ENCODE measurements around the gene SIPA1L3.

SIPA1L3 gene

DNA sequence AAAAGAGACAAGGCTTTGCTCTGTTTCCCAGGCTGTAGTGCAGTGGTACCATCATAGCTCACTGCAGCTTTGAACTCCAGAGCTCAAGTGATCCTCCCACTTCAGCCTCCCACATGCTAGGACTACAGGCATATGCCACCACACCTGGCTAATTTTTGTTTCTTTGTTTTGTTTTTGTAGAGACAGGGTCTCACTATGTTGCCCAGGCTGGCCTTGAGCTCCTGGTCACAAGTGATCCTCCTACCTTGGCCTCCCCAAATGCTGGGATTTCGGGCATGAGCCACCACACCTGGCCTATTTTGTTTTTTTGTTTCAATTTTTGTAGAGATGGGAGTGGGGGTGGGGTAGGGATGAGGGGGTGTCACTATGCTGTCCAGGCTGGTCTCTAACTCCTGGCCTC, 7.6 kb upstream of the SIPA1L3 start:
- DNase-seq (ENCODE audit: low spot score): no peak
- ChIA-PET POLR2A (ENCODE audit: low non-redundant PET) (no interaction called here), CTCF (interaction anchor here (0.6 to 0.7 kb wide), 3 partner anchors 242 to 932 kb away, joined by 3 to 6 read pairs (median 3); no protein-coding TSS in a partner anchor)
- TF ChIP-seq CTCF (conservative IDR thresholded peaks at IDR 0.05; ENCODE audit: low read depth): no peak
- no peak overlapping the region for H3K27ac ChIP-seq

DNA sequence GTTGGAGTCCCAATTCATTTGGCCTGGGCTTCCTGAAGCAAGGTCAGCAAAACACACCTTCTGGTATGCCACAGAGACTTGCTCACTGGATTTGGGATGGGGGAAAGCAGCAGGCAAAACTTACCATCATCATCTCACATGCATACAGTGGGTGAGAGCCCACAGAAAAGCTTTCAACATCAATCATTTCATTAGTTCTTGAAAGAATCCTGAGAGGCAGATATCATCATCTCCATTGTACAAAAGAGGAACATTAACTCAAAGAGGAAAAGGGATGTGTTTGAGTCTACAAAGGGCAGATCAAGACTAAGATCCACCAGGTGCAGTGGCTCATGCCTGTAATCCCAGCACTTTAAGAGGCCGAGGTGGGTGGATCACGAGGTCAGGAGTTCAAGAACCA, 7.0 kb upstream of the SIPA1L3 start:
- TF ChIP-seq CTCF (conservative IDR thresholded peaks at IDR 0.05; ENCODE audit: low read depth): no peak
- no peak for DNase-seq (ENCODE audit: low spot score)
- CTCF ChIA-PET: interaction anchor here (0.6 kb wide), 1 partner anchor 300 kb away, joined by 3 read pairs; no protein-coding TSS in a partner anchor
- no peak overlapping the region for H3K27ac ChIP-seq
- POLR2A ChIA-PET (ENCODE audit: low non-redundant PET): no interaction called here

- CTCF ChIA-PET: interaction anchor here (0.6 to 2.0 kb wide), 36 partner anchors 8 to 346 kb away, joined by 3 to 16 read pairs (median 4); no protein-coding TSS in a partner anchor
- POLR2A ChIA-PET (ENCODE audit: low non-redundant PET): interaction anchor here (0.9 kb wide), 1 partner anchor 102 kb away, joined by 3 read pairs; no protein-coding TSS in a partner anchor
- peak; percentile 83 for TF ChIP-seq CTCF (conservative IDR thresholded peaks at IDR 0.05; ENCODE audit: low read depth)
- peak; percentile 78 for DNase-seq (ENCODE audit: low spot score)
- no peak overlapping the region for H3K27ac ChIP-seq
Observed at GRCh38 chr19:37902668-37903067, 4.3 kb upstream of the SIPA1L3 start.

- peak overlapping the region; percentile 36 for H3K27ac ChIP-seq
- DNase-seq (ENCODE audit: low spot score): no peak
- no peak for TF ChIP-seq CTCF (conservative IDR thresholded peaks at IDR 0.05; ENCODE audit: low read depth)
- CTCF ChIA-PET: interaction anchor here (0.6 to 2.0 kb wide), 15 partner anchors 9 to 412 kb away, joined by 3 to 16 read pairs (median 5); no protein-coding TSS in a partner anchor
- POLR2A ChIA-PET (ENCODE audit: low non-redundant PET): interaction anchor here (0.9 kb wide), 1 partner anchor 101 kb away, joined by 3 read pairs; no protein-coding TSS in a partner anchor
Observed at GRCh38 chr19:37903096-37903495, 3.9 kb upstream of the SIPA1L3 start.

GRCh38 chr19:37905946-37906868, 801 bp upstream of the SIPA1L3 start, which contains the start of gene WDR87:
Gene WDR87, minus strand, starts transcription at chr19:37906594. Its CDS starts 8,355 bp downstream, at chr19:37898239.
- peak; percentile 39 for DNase-seq (ENCODE audit: low spot score)

More at GRCh38 chr19:37905946-37906868, 801 bp upstream of the SIPA1L3 start, which contains the start of gene WDR87:
- ChIA-PET CTCF (interaction anchor here (0.6 to 0.9 kb wide), 2 partner anchors 228 to 236 kb away, joined by 3 to 4 read pairs; no protein-coding TSS in a partner anchor), POLR2A (ENCODE audit: low non-redundant PET) (no interaction called here)
- no peak for TF ChIP-seq CTCF (conservative IDR thresholded peaks at IDR 0.05; ENCODE audit: low read depth)
- H3K27ac ChIP-seq: peak within 1 kb of the TSS; percentile 79

Data from RWPE1 (cell line).